ENCODE measurements around the gene ALDOB.

The ALDOB gene

GRCh38 chr9:101372327-101373118, 63.1 kb downstream of the ALDOB start:
- Histone ChIP-seq H3K4me3 (ENCODE audit: low read depth, low read length) (no peak overlapping the region), H3K27me3 (ENCODE audit: insufficient read depth, low read depth, severe bottlenecking) (no peaks in the 10 kb centered on the region), H3K27ac (no peak overlapping the region), H3K36me3 (no peaks in the 10 kb centered on the region), H3K9me3 (ENCODE audit: severe bottlenecking) (no peaks in the 10 kb centered on the region)
- no peak for TF ChIP-seq CTCF (IDR thresholded peaks at IDR 0.05; ENCODE audit: low read depth, low read length)
- no peak for DNase-seq

DNA sequence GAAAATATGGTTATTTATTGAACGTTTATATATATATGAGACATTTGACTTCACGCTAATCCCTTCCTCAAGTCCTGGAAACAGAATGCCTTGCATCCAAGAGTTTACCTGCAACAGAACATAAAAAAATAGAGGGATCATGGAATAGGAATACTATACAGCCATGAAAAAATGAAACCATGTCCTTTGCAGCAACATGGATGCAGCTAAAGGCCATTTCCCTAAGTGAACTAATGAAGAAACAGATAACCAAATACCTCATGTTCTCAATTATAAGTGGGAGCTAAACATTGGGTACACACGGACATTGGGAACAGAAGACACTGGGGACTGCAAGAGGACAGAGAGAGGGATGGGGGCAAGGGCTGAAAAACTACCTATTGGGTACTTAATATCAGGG, 63.8 kb downstream of the ALDOB start:
- no peak overlapping the region for H3K27ac ChIP-seq
- H3K4me3 ChIP-seq (ENCODE audit: low read depth, low read length) = no peak overlapping the region
- H3K9me3 ChIP-seq (ENCODE audit: severe bottlenecking) = no peaks in the 10 kb centered on the region
- no peaks in the 10 kb centered on the region for H3K27me3 ChIP-seq (ENCODE audit: insufficient read depth, low read depth, severe bottlenecking)
- TF ChIP-seq CTCF (IDR thresholded peaks at IDR 0.05; ENCODE audit: low read depth, low read length) = no peak
- DNase-seq = no peak
- no peaks in the 10 kb centered on the region for H3K36me3 ChIP-seq
